Right lobe of liver (tissue), 4 donors: Measurements from ENCODE around the gene TENM3.

Experiments used
- POLR2A ChIP-seq: fragments of 450-650 bp; IDR thresholded peaks from one replicate; pipeline ENCODE4 v1.6.1; 2017; ENCODE audit warnings: antibody characterized with exemption, mild to moderate bottlenecking
- TF ChIP-seq, protein P1 (sequence below), 4 donors: fragments of 200-600 bp in 3 of 4; fragments of 450-650 bp in 1 of 4; IDR thresholded peaks; one replicate each; pipeline versions ENCODE4 v1.5.1 to v1.8.0; 2016 to 2022; ENCODE audit warnings: antibody characterized with exemption in 4 of 4, mild to moderate bottlenecking in 2 of 4
- donor health status: DM: no; HTN: no; CAD: no.
- donor health status: DM: no; HTN: no; CAD: no.
- donor health status: DM: no; HTN: yes; CAD: no.

DNA sequence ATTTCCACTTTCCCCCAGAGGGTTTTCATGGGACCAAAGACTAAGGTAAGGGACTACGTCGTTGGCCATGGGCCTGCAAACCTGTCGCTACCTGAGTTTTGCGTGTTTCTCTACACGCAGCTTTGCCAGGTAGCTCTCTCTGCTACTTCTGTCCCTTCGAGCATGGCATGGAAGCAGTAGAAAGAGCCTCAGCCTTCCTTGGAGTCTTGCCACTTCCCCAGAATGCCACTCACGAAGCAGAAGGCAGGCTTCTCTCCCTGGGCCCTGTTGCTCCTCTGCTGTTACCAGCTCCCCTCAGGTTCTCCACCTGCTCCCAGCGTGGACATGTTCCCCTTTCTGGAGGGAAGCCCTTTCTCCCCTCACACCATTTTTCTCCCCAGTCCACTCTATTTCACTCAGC, 381.1 kb downstream of the TENM3 start:
- TF ChIP-seq, protein P1, sequence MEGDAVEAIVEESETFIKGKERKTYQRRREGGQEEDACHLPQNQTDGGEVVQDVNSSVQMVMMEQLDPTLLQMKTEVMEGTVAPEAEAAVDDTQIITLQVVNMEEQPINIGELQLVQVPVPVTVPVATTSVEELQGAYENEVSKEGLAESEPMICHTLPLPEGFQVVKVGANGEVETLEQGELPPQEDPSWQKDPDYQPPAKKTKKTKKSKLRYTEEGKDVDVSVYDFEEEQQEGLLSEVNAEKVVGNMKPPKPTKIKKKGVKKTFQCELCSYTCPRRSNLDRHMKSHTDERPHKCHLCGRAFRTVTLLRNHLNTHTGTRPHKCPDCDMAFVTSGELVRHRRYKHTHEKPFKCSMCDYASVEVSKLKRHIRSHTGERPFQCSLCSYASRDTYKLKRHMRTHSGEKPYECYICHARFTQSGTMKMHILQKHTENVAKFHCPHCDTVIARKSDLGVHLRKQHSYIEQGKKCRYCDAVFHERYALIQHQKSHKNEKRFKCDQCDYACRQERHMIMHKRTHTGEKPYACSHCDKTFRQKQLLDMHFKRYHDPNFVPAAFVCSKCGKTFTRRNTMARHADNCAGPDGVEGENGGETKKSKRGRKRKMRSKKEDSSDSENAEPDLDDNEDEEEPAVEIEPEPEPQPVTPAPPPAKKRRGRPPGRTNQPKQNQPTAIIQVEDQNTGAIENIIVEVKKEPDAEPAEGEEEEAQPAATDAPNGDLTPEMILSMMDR (IDR thresholded peaks at IDR 0.05) = no peak
- TF ChIP-seq POLR2A = no peak
